ENCODE data around the gene CUX1. TPM values are rescaled to one million over a fixed set of nuclear protein-coding genes. Genes with fewer than 3 reads are reported as not detected.

The CUX1 gene
- total RNA-seq, 2 donors from 2014 or later, result 42.0 to 47.5 TPM

- H3K4me1 ChIP-seq, result peaks cover 33% of the 10 kb centered on the region
- ATAC-seq (no peak), DNase-seq (no peak)
- 92 to 94% methylated on average over 9 to 14 of the region's 14 CpGs for WGBS, 2 donors
- H3K4me3 ChIP-seq, result no peak overlapping the region
- no peaks in the 10 kb centered on the region for H3K36me3 ChIP-seq (replicated peaks in 1 of 2; ENCODE audit: insufficient read depth in 1 of 2, low read depth in 2 of 2)
- no peak overlapping the region for H3K27ac ChIP-seq
- no peak for TF ChIP-seq POLR2A (IDR thresholded peaks at IDR 0.05)
- no peak for TF ChIP-seq CTCF (IDR thresholded peaks at IDR 0.05)
- intact Hi-C loops (cut with DNase I), result no loop called here
- no peaks in the 10 kb centered on the region for H3K9me3 ChIP-seq
- no peaks in the 10 kb centered on the region for H3K27me3 ChIP-seq
Measured at GRCh38 chr7:101943889-101944600, 126.6 kb downstream of the CUX1 start.

- 93 to 95% methylated on average over 10 of the region's 10 CpGs for WGBS, 2 donors
- TF ChIP-seq POLR2A (IDR thresholded peaks at IDR 0.05) (no peak), CTCF (IDR thresholded peaks at IDR 0.05) (no peak)
- H3K4me1 ChIP-seq, result peaks cover 33% of the 10 kb centered on the region
- no peak for DNase-seq
- H3K36me3 ChIP-seq (replicated peaks in 1 of 2; ENCODE audit: insufficient read depth in 1 of 2, low read depth in 2 of 2), result no peaks in the 10 kb centered on the region
- H3K4me3 ChIP-seq, result no peak overlapping the region
- H3K27me3 ChIP-seq, result no peaks in the 10 kb centered on the region
- ATAC-seq, result no peak
- H3K9me3 ChIP-seq, result no peaks in the 10 kb centered on the region
- intact Hi-C loops (cut with DNase I), result no loop called here
- no peak overlapping the region for H3K27ac ChIP-seq
Measured at GRCh38 chr7:101944611-101945010, 127.2 kb downstream of the CUX1 start.

- ATAC-seq, result no peak
- intact Hi-C loops (cut with DNase I), result no loop called here
Measured at GRCh38 chr7:101945034-101945758, 127.8 kb downstream of the CUX1 start.

GRCh38 chr7:101947899-101948298 lies 130.5 kb downstream of the CUX1 start:
- ATAC-seq (peak; percentile 28), DNase-seq (peak; percentile 33 to 76 (median 61))
- H3K9me3 ChIP-seq, result no peaks in the 10 kb centered on the region
- no peak for TF ChIP-seq POLR2A (IDR thresholded peaks at IDR 0.05)
- no peak for TF ChIP-seq CTCF (IDR thresholded peaks at IDR 0.05)
- no peak overlapping the region for H3K27ac ChIP-seq
- WGBS, 2 donors, result 35 to 37% methylated on average over 10 of the region's 10 CpGs
- intact Hi-C loops (cut with DNase I), result no loop called here
- no peaks in the 10 kb centered on the region for H3K27me3 ChIP-seq
- no peak overlapping the region for H3K4me3 ChIP-seq
- H3K36me3 ChIP-seq (replicated peaks in 1 of 2; ENCODE audit: insufficient read depth in 1 of 2, low read depth in 2 of 2), result no peaks in the 10 kb centered on the region
- H3K4me1 ChIP-seq, result peaks cover 14% of the 10 kb centered on the region

More at GRCh38 chr7:101945034-101945758, 127.8 kb downstream of the CUX1 start:
- TF ChIP-seq POLR2A (IDR thresholded peaks at IDR 0.05), result no peak
- no peak for TF ChIP-seq CTCF (IDR thresholded peaks at IDR 0.05)
- 95 to 97% methylated on average over 15 of the region's 15 CpGs for WGBS, 2 donors
- no peak overlapping the region for H3K27ac ChIP-seq
- H3K36me3 ChIP-seq (replicated peaks in 1 of 2; ENCODE audit: insufficient read depth in 1 of 2, low read depth in 2 of 2), result no peaks in the 10 kb centered on the region
- H3K27me3 ChIP-seq, result no peaks in the 10 kb centered on the region
- H3K4me1 ChIP-seq, result peaks cover 33% of the 10 kb centered on the region
- DNase-seq, result no peak
- H3K4me3 ChIP-seq, result no peak overlapping the region
- no peaks in the 10 kb centered on the region for H3K9me3 ChIP-seq

All from body of pancreas (tissue), 4 donors.